Transverse colon (tissue), 4 donors: Measurements from ENCODE around the gene ANKRD11. TPM values are rescaled to one million over a fixed set of nuclear protein-coding genes. Genes with fewer than 3 reads are reported as not detected.
A peak's percentile ranks its signal among the peaks of the same experiment; 100 is the strongest.

Experiments used
- DNase-seq: peaks from one replicate; pipeline ENCODE4 v3.0.0-alpha.2; 2019
- H3K27ac ChIP-seq, 4 donors: fragments of 200-600 bp; sonication (generic); 2 replicates each; pipeline ENCODE4 v1.5.1; 2016 to 2018; ENCODE audit warnings: inconsistent platforms in 4 of 4
- H3K27me3 ChIP-seq: fragments of 200-600 bp; sonication (generic); 2 replicates; pipeline ENCODE4 v1.5.1; 2017; ENCODE audit warnings: inconsistent platforms
- H3K36me3 ChIP-seq, 4 donors: fragments of 200-600 bp; sonication (generic); 2 replicates each; pipeline ENCODE4 v1.5.1; 2017 to 2019; ENCODE audit warnings: inconsistent platforms in 4 of 4
- H3K4me1 ChIP-seq, 4 donors: fragments of 200-600 bp; sonication (generic); 2 replicates each; pipeline ENCODE4 v1.5.1; 2017 to 2020; ENCODE audit warnings: inconsistent platforms in 4 of 4
- H3K4me3 ChIP-seq, 4 donors: fragments of 200-600 bp; sonication (generic); 1 replicate in 1 of 4; 2 replicates in 3 of 4; pipeline versions ENCODE4 v1.5.1 to v1.6.1; 2017 to 2019; ENCODE audit warnings: inconsistent platforms in 4 of 4
- H3K9me3 ChIP-seq, 2 donors: fragments of 200-600 bp; sonication (generic); 2 replicates each; pipeline ENCODE4 v1.5.1; 2017 to 2019; ENCODE audit warnings: inconsistent platforms in 2 of 2
- CTCF ChIP-seq, 5 experiments: fragments of 200-600 bp in 3 of 5; fragments of 450-650 bp in 2 of 5; sonication (generic) in 3 of 5; IDR thresholded peaks; 1 replicate in 2 of 5; 2 replicates in 3 of 5; pipeline ENCODE4 v1.5.1; 2016 to 2017; ENCODE audit warnings: antibody characterized with exemption in 5 of 5, inconsistent platforms in 3 of 5, mild to moderate bottlenecking in 2 of 5, moderate library complexity in 1 of 5
- EP300 ChIP-seq: sonication (generic); formaldehyde crosslinking; IDR thresholded peaks from one replicate; pipeline ENCODE4 v1.6.1; 2017; ENCODE audit warnings: antibody characterized with exemption, low read depth
- POLR2A ChIP-seq: fragments of 450-650 bp; IDR thresholded peaks from one replicate; pipeline ENCODE4 v1.6.1; 2016; ENCODE audit warnings: antibody characterized with exemption, mild to moderate bottlenecking, moderate library complexity
- POLR2AphosphoS5 ChIP-seq, 3 donors: sonication (generic); formaldehyde crosslinking; IDR thresholded peaks; one replicate each; pipeline ENCODE4 v1.6.1; 2016; ENCODE audit warnings: antibody characterized with exemption in 3 of 3
- WGBS, 2 donors: methylation state at CpG; one replicate each; pipeline ENCODE4 v1.1.5; 2018; ENCODE audit warnings: low coverage in 1 of 2; 5-methylcytosine and 5-hydroxymethylcytosine counted together
- in situ Hi-C, 4 donors: fragments of 200-750 bp; cut with MboI; loops; one replicate each; pipeline versions ENCODE4 v1.15.0 to v1.15.1; 2017; ENCODE audit warnings: low sequenced_read_pairs in 3 of 4, low pct_ligation_motif_present in 1 of 4, low pct_unique_long_range_greater_than_20kb in 1 of 4
- intact Hi-C: fragments of 100-400 bp; cut with DNase I; formaldehyde crosslinking; loops from one replicate; pipeline ENCODE4 v1.15.1; 2023; ENCODE audit warnings: low total_unique reads
- total RNA-seq, 4 donors: library from RNA; depleted of rRNA; stranded (reverse); fragments of >200 nt; gene quantifications; one replicate each; pipeline ENCODE4 v1.1.0, GENCODE V29; 2016

Gene ANKRD11
- total RNA-seq, 4 donors from 2014 or later: 109 to 281 (median 142) TPM

GRCh38 chr16:89404561-89404960 lies 85.8 kb downstream of the ANKRD11 start:
- intact Hi-C loops: no loop called here
- H3K27ac ChIP-seq: no peak overlapping the region
- TF ChIP-seq POLR2A (no peak), CTCF (IDR thresholded peaks at IDR 0.05) (no peak), EP300 (no peak), POLR2AphosphoS5 (IDR thresholded peaks at IDR 0.05) (no peak)
- no peaks in the 10 kb centered on the region for H3K36me3 ChIP-seq
- no peaks in the 10 kb centered on the region for H3K9me3 ChIP-seq
- no peaks in the 10 kb centered on the region for H3K27me3 ChIP-seq
- 60 to 76% methylated on average over 1 to 8 of the region's 8 CpGs for WGBS, 2 donors
- H3K4me3 ChIP-seq: no peak overlapping the region
- DNase-seq: peak; percentile 46
- peaks cover 19 to 64% (median 36%) of the 10 kb centered on the region in 4 donors for H3K4me1 ChIP-seq
- in situ Hi-C loops: no loop called here

GRCh38 chr16:89402962-89403361 lies 87.4 kb downstream of the ANKRD11 start:
- TF ChIP-seq CTCF (IDR thresholded peaks at IDR 0.05): no peak
- no peak for TF ChIP-seq POLR2A
- TF ChIP-seq EP300: no peak
- no peak for TF ChIP-seq POLR2AphosphoS5 (IDR thresholded peaks at IDR 0.05)
- DNase-seq: no peak
- Histone ChIP-seq H3K36me3 (no peaks in the 10 kb centered on the region), H3K9me3 (no peaks in the 10 kb centered on the region), H3K27me3 (no peaks in the 10 kb centered on the region), H3K4me3 (no peak overlapping the region), H3K27ac (no peak overlapping the region), H3K4me1 (peaks cover 6 to 48% (median 22%) of the 10 kb centered on the region in 4 donors)
- WGBS, 2 donors: 82% methylated on average over 17 of the region's 17 CpGs; no CpG with 5 or more reads in 1 of the 2 donors
- intact Hi-C loops (no loop called here), in situ Hi-C loops (no loop called here)

DNA sequence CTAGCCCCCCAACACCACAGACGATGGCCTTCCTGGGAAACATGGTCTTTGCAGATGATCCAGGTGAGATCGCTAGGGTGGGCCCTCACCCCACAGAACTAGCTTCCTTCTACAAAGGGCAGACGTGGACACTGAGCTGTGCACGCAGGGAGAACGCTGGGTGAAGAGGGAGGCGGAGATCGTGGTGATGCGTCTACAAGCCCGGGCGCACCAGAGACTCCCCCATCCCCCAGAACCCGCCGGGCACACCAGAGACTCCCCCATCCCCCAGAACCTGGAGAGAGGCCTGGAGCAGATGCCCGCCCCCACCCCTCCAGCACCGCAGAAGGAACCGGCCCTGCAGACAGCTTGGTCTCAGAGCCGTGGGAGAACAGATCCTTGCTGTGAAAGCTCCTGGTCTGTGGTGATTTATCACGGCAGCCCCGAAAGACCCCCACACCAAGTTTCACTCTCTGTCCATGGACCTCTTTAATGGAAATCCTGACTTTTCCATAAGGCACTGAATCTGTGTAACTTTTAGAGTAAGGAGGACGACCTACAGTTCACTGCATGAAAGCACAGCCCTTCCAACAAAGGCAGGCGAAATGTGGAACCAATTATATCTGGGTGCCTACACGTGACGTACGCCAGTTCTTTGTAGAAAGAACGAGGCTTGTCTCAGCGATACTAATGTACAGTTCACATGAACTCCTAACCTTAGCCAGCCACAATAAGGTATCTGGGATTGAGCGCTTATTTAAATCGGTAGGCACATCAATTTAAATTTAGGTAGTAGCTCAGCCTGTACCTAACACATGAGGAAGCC lies 88.5 kb downstream of the ANKRD11 start:
- intact Hi-C loops (no loop called here), in situ Hi-C loops (no loop called here)
- DNase-seq: no peak
- H3K9me3 ChIP-seq: no peaks in the 10 kb centered on the region
- H3K27me3 ChIP-seq: no peaks in the 10 kb centered on the region
- TF ChIP-seq POLR2A (no peak), CTCF (IDR thresholded peaks at IDR 0.05) (no peak), POLR2AphosphoS5 (IDR thresholded peaks at IDR 0.05) (no peak), EP300 (no peak)
- H3K4me1 ChIP-seq: peaks cover 3 to 37% (median 17%) of the 10 kb centered on the region in 4 donors
- no peak overlapping the region for H3K27ac ChIP-seq
- 77 to 87% methylated on average over 3 to 26 of the region's 27 CpGs for WGBS, 2 donors
- no peaks in the 10 kb centered on the region for H3K36me3 ChIP-seq
- no peak overlapping the region for H3K4me3 ChIP-seq

DNA sequence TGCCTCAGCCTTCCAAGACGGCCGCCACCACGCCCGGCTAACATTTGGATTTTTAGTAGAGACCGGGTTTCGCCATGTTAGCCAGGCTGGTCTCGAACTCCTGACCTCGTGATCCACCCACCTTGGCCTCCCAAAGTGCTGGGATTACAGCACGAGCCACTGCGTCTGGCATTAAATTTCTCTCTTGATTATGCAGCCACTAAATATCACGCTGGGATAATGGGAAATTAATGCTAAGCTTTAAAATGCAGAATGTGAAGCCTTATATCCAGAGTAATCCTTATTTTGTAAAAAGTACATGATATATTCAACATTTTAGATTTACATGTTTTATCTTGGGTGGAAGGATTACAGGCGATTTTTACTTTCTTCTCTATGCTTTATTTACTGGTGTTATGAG lies 89.2 kb downstream of the ANKRD11 start:
- Histone ChIP-seq H3K4me1 (peaks cover 3 to 34% (median 15%) of the 10 kb centered on the region in 4 donors), H3K9me3 (no peaks in the 10 kb centered on the region), H3K27ac (no peak overlapping the region), H3K4me3 (no peak overlapping the region), H3K36me3 (no peaks in the 10 kb centered on the region), H3K27me3 (no peaks in the 10 kb centered on the region)
- WGBS, 2 donors: 73 to 86% methylated on average over 2 to 12 of the region's 12 CpGs
- intact Hi-C loops: no loop called here
- no peak for DNase-seq
- TF ChIP-seq POLR2AphosphoS5 (IDR thresholded peaks at IDR 0.05) (no peak), POLR2A (no peak), EP300 (no peak), CTCF (IDR thresholded peaks at IDR 0.05) (no peak)
- in situ Hi-C loops: no loop called here
